HG02943 (cell line): ENCODE results near the gene LOX.

Experiments
- ATAC-seq: cut with Tn5 transposase; IDR thresholded peaks from one replicate; pipeline ENCODE4 v1.9.1; 2021; ENCODE audit warnings: mild to moderate bottlenecking, low read depth, moderate library complexity; ENCODE audit not compliant: unreplicated experiment

LOX gene, protein sequence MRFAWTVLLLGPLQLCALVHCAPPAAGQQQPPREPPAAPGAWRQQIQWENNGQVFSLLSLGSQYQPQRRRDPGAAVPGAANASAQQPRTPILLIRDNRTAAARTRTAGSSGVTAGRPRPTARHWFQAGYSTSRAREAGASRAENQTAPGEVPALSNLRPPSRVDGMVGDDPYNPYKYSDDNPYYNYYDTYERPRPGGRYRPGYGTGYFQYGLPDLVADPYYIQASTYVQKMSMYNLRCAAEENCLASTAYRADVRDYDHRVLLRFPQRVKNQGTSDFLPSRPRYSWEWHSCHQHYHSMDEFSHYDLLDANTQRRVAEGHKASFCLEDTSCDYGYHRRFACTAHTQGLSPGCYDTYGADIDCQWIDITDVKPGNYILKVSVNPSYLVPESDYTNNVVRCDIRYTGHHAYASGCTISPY

DNA sequence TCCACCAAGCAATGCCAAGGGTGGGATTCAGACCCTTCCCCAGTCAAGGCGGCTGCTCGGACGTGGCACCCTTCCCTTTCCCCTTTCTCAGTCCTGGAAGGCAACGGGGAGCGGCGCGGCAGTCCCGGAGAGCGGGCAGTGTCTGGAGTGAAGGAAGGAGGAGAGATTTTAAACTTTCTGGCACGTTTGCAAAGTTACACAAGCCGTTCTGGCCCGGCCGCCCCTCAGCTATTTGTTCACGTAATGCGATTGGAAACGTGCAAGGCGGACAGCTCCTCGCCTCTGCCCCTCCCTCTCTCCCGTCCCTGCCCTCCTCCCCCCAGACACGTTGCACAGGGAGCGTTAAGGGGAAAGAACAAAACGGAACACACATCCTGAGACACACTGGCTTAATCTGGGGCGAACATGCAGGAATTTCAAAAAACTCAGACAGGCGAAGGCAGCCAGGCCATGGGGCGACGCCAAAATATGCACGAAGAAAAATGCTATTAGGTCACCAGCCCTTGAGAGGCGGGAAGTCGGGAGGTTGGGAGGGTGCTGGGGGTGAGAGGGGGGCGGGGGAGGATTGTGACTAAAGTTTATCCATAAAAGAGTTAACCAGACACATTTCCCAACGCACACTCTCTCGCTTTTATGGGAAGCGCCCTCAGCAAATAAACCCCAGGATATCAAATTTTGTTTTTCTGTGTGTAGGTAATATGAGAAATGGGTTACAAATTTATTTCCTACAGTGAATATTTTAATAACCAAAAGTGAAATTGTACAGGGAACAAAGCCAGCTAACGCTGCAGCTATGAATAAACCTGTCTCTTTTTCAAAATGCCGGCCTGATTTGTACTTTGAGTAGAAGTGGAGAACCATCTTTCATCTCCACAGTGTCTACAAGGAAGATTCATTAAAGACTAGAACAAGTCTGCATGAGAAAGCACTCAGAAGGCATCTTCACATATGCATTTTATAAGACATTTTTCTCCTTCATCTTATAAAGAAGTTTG is at the start of gene LOX:
TSS of gene LOX (minus strand) at position 144 of the 995 bp plus-strand sequence. CDS start 274 bp downstream, outside the sequence.
- no peak for ATAC-seq

GRCh38 chr5:122126756-122127321 is 48.8 kb upstream of the LOX start:
- ATAC-seq = no peak

- ATAC-seq = no peak
Measured at GRCh38 chr5:122126177-122126755, 48.2 kb upstream of the LOX start.

- no peak for ATAC-seq
Measured at GRCh38 chr5:122124766-122125165, 46.7 kb upstream of the LOX start.

- no peak for ATAC-seq
Measured at GRCh38 chr5:122121479-122122465, 43.7 kb upstream of the LOX start.

- ATAC-seq = no peak
Measured at GRCh38 chr5:122120957-122121356, 42.9 kb upstream of the LOX start.

DNA sequence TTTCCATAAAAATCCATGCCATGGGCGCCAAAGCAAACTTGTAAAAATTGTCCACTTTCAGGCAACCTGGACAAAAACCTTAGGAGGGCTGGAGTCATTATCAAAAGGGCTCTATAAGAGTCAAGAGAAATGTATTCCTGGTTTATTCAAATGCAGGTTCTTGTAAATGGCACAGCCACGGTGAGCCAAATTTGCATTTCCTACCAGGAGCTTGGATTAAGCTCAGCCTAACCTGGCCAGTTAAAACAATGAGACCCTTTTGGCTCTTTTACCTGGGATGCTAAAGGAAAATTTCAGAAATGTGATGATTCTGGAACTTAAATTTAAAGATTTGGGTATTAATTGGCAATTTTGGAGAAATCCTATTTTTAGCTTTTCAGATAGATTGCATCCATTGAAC is 42.4 kb upstream of the LOX start:
- ATAC-seq = no peak

DNA sequence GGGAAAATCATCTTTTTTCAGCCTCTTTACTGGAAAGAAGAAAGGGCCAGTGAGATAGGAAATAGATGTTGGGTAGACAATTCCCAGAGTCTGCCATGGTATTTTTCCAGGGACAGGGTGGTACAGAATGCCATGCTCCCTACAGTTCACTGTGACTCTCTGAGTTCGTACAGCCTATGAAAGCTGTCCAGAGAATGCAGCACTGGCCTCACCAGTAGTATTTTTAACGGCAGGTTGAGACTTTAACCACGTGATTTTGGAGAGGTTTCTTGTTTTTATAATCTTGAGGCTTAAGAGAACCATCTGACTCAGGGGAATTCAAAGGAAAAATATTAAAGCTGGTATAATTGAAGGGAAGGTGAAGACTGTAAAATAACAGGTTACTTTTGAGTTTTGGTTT is 41.1 kb upstream of the LOX start:
- ATAC-seq = no peak

GRCh38 chr5:122118356-122118948 is 40.4 kb upstream of the LOX start:
- ATAC-seq = no peak

- no peak for ATAC-seq
Measured at GRCh38 chr5:122114501-122114900, 36.4 kb upstream of the LOX start.

GRCh38 chr5:122112733-122113558 is 34.9 kb upstream of the LOX start:
- ATAC-seq = no peak

DNA sequence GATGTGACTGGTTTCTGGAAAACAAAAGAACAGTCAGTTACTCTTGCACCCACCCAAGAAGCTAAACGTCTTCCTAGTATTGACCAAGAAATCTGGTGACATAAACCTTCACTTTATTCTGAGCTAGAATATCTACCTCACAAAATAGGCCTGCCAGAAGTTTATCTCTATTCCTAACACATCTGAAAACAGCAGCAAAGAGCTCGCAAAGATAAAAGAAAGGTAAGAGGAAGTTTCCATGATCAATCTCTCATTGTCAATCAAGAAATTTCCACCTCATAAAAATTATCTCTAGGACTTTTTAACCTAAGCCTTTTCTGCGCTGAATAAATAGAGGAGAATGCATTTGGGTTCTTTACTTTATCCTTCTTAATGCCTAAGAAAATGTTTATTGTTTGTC is 34.0 kb upstream of the LOX start:
- no peak for ATAC-seq

DNA sequence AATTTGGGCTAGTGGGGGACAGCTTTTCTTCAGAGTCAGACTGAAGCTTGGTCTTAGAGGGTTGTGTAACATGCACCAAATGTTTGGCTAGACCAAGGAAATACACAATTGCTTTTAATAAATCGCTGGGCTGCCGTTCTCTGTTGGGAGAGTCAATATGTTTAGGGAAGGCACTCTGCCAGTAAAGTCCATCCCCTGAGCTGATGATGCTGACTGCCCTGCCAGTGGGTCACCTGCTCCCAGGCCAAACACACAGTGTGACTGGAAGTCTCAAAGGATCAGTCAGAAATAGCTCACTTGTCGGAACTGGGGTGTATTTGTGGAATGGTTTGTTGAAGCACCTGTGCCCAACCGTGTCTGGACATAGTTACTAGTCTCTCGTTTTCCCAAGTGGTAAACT is 33.4 kb upstream of the LOX start:
- no peak for ATAC-seq

DNA sequence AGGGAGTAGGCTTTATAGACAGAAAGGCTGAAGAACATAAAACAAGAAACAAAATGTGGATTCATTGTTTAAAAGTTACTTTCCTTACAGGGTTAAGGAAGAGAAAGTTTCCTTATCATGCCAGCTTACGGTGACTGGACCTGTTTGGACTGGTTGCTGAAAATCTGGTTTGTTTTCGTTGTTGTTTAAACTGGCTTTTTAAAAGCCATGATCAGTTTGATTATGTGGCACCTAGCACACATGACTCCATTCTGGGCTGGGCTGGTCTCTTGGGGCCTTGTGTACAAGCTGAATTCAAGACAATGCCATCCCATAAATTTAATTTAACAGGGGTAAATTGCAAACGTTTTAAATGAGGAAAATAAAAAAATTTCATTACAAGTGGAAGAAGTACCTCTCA is 32.9 kb upstream of the LOX start:
- ATAC-seq = no peak

DNA sequence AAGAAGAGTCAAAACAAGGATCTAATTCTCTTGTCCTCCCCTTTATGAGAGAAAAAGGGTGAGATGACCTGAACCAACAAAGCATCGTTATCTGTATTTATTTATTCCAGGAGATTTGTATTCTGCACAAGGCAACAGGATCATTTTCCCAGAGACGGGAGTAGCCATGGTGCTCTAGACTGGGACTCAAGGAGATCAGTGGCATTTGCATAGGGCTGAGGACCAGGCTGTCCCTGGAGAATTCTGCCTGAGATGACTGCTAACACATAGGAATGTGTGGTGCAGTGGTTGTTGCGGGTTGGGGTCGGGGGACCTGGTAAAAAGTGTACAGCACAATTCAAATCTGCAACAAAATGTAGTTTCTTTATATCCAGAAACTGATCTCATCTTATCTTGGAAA is 29.0 kb upstream of the LOX start:
- no peak for ATAC-seq

DNA sequence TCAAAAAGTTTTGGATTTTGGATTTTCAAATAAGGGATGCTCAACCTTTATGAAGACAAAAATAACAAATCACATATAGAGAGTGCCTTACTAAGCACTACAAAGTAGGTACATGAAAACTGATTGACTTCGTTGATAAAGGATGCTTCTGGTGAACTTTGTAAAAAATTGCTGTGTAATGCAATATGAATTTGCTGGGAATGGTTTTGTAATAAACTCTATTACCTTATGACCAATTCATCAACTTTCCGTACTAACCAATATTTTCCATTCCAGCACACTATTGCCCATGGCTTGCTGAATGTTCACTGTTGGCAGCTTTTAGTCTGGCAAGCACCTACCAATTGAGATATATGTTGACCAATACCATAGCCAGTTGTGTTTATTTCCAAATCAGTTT is 27.9 kb upstream of the LOX start:
- ATAC-seq = no peak

GRCh38 chr5:122102825-122103224 is 24.8 kb upstream of the LOX start:
- ATAC-seq = no peak

DNA sequence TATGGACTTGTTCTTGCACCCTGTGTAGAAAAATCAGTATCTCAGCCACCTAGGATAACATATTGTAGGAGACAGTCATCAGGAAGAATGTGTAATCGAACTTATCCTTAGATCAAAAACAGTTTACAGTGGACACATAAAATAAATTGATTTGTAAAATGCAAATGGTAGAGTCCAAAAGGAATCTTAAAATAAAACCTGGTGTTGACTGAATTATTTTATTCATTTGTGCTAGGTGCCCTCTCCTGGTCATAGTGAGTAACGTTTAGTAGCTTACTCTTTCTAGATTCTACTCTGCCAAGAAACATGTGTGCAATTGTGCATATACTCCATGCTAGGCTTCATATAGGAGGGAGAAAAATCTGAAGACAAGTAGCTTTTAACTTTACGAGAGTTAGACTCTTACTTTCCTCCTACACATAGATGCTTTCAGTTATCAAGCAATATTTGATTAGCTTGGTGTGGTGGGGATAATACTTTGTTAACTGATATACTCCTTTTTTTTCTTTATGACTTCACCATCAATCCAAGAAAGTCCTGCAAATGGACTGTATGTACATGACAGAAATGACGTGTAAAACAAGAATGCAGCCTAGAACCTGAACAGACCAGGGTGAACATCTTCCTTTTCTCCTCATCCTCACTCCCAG is 23.7 kb upstream of the LOX start:
- no peak for ATAC-seq
